Measurements from ENCODE around the gene GRB2.

Gene GRB2

GRCh38 chr17:75417054-75417580 lies 11.6 kb upstream of the GRB2 start:
- WGBS, 2 donors (ENCODE audit: extremely low coverage in 2 of 2, insufficient read length in 2 of 2, insufficient replicate concordance in 1 of 2) = no CpG with 5 or more reads among the region's 9 CpGs
- H2AFZ ChIP-seq (ENCODE audit: low read length) = no peak overlapping the region
- H3K9ac ChIP-seq (ENCODE audit: low read depth, low read length, poor library complexity) = no peak overlapping the region
- H2BK5ac ChIP-seq (ENCODE audit: low read length) = no peak overlapping the region
- H3K4ac ChIP-seq (ENCODE audit: low read length) = no peak overlapping the region
- H3K36me3 ChIP-seq (replicated peaks in 1 of 2; ENCODE audit: control insufficient read depth in 2 of 2, insufficient read depth in 2 of 2, low read length in 2 of 2) = no peaks in the 10 kb centered on the region
- no peak overlapping the region for H2BK120ac ChIP-seq (ENCODE audit: low read depth, low read length)
- H3K23ac ChIP-seq (ENCODE audit: low read depth, low read length, poor library complexity) = no peak overlapping the region
- H2BK12ac ChIP-seq (ENCODE audit: low read length) = no peak overlapping the region
- no peaks in the 10 kb centered on the region for H3K9me3 ChIP-seq (replicated peaks in 1 of 2; ENCODE audit: control insufficient read depth in 2 of 2, insufficient read depth in 1 of 2, low read depth in 1 of 2, low read length in 2 of 2)
- H2AK5ac ChIP-seq (ENCODE audit: low read depth, low read length) = no peak overlapping the region
- no peak overlapping the region for H3K27ac ChIP-seq (replicated peaks; ENCODE audit: low read length)
- H3K14ac ChIP-seq (ENCODE audit: low read length) = no peak overlapping the region
- peaks cover 0 to 2% of the 10 kb centered on the region in 2 donors for H3K4me1 ChIP-seq (ENCODE audit: control insufficient read depth in 2 of 2, insufficient read depth in 1 of 2, low read depth in 1 of 2, low read length in 2 of 2)
- H3K18ac ChIP-seq (ENCODE audit: low read length) = no peak overlapping the region
- H3K4me3 ChIP-seq (ENCODE audit: low read length in 2 of 2) = no peak overlapping the region
- H4K91ac ChIP-seq (ENCODE audit: low read depth, low read length, poor library complexity) = no peak overlapping the region
- H3K79me1 ChIP-seq (ENCODE audit: low read depth, low read length) = no peaks in the 10 kb centered on the region
- no peak overlapping the region for H4K8ac ChIP-seq (ENCODE audit: low read depth, low read length)
- H3K4me2 ChIP-seq (ENCODE audit: insufficient read depth, low read length, poor library complexity, severe bottlenecking) = no peak overlapping the region
- peaks cover 0 to 5% (median 0%) of the 10 kb centered on the region in 3 experiments for H3K27me3 ChIP-seq (ENCODE audit: control insufficient read depth in 3 of 3, insufficient read depth in 3 of 3, low read depth in 1 of 3, low read length in 3 of 3)
- DNase-seq (ENCODE audit: low spot score) = no peak
- H2BK15ac ChIP-seq (ENCODE audit: low read length) = no peak overlapping the region

DNA sequence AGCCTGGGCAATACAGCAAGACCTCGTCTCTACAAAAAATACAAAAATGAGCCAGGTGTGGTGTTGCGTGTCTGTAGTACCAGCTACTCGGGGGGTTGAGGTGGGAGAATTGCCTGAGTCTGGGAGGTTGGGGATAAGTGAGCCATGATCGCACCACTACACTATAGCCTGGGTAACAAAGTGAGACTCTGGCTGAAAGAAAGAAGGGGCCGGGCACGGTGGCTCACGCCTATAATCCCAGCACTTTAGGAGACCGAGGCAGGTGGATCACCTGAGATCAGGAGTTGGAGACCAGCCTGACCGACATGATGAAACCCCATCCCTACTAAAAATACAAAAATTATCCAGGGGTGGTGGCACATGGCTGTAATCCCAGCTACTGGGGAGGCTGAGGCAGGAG lies 10.5 kb upstream of the GRB2 start:
- Histone ChIP-seq H4K91ac (ENCODE audit: low read depth, low read length, poor library complexity) (no peak overlapping the region), H3K18ac (ENCODE audit: low read length) (no peak overlapping the region), H2AK5ac (ENCODE audit: low read depth, low read length) (no peak overlapping the region), H3K4ac (ENCODE audit: low read length) (no peak overlapping the region), H3K9me3 (replicated peaks in 1 of 2; ENCODE audit: control insufficient read depth in 2 of 2, insufficient read depth in 1 of 2, low read depth in 1 of 2, low read length in 2 of 2) (no peaks in the 10 kb centered on the region), H2BK120ac (ENCODE audit: low read depth, low read length) (no peak overlapping the region), H3K4me2 (ENCODE audit: insufficient read depth, low read length, poor library complexity, severe bottlenecking) (no peak overlapping the region), H3K27me3 (ENCODE audit: control insufficient read depth in 3 of 3, insufficient read depth in 3 of 3, low read depth in 1 of 3, low read length in 3 of 3) (peaks cover 0 to 5% (median 0%) of the 10 kb centered on the region in 3 experiments), H2BK12ac (ENCODE audit: low read length) (no peak overlapping the region), H4K8ac (ENCODE audit: low read depth, low read length) (no peak overlapping the region), H3K4me3 (ENCODE audit: low read length in 2 of 2) (no peak overlapping the region), H2BK15ac (ENCODE audit: low read length) (no peak overlapping the region), H3K36me3 (replicated peaks in 1 of 2; ENCODE audit: control insufficient read depth in 2 of 2, insufficient read depth in 2 of 2, low read length in 2 of 2) (no peaks in the 10 kb centered on the region), H3K23ac (ENCODE audit: low read depth, low read length, poor library complexity) (no peak overlapping the region), H3K79me1 (ENCODE audit: low read depth, low read length) (no peaks in the 10 kb centered on the region), H3K9ac (ENCODE audit: low read depth, low read length, poor library complexity) (no peak overlapping the region), H3K4me1 (ENCODE audit: control insufficient read depth in 2 of 2, insufficient read depth in 1 of 2, low read depth in 1 of 2, low read length in 2 of 2) (peaks cover 0 to 2% of the 10 kb centered on the region in 2 donors), H2AFZ (ENCODE audit: low read length) (no peak overlapping the region), H3K14ac (ENCODE audit: low read length) (no peak overlapping the region), H2BK5ac (ENCODE audit: low read length) (no peak overlapping the region), H3K27ac (replicated peaks; ENCODE audit: low read length) (no peak overlapping the region)
- no CpG with 5 or more reads among the region's 9 CpGs for WGBS, 2 donors (ENCODE audit: extremely low coverage in 2 of 2, insufficient read length in 2 of 2, insufficient replicate concordance in 1 of 2)
- DNase-seq (ENCODE audit: low spot score) = no peak

DNA sequence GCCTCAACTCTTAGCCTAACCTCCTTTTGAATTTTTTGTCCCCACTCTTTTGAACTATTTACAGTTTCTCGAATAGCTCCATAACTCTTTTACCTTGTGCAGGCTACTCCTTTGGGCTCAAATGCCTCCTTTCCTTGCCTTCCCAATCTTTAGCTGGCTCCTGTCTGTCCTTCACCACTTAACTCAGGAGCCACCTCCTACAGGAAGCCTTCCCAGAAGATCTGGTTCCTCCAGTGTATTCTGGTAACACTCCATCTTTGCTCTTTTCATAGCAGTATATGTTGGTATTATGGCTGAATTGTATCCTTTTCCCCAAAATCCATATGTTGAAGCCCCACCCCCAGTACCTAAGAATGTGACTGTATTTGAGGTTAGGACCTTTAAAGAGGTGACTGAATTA lies 9.0 kb upstream of the GRB2 start:
- Histone ChIP-seq H3K23ac (ENCODE audit: low read depth, low read length, poor library complexity) (no peak overlapping the region), H3K4me2 (ENCODE audit: insufficient read depth, low read length, poor library complexity, severe bottlenecking) (no peak overlapping the region), H2AK5ac (ENCODE audit: low read depth, low read length) (no peak overlapping the region), H3K14ac (ENCODE audit: low read length) (no peak overlapping the region), H3K79me1 (ENCODE audit: low read depth, low read length) (no peaks in the 10 kb centered on the region), H4K8ac (ENCODE audit: low read depth, low read length) (no peak overlapping the region), H4K91ac (ENCODE audit: low read depth, low read length, poor library complexity) (no peak overlapping the region), H2AFZ (ENCODE audit: low read length) (no peak overlapping the region), H2BK120ac (ENCODE audit: low read depth, low read length) (no peak overlapping the region), H2BK12ac (ENCODE audit: low read length) (no peak overlapping the region), H3K4ac (ENCODE audit: low read length) (no peak overlapping the region), H3K27me3 (ENCODE audit: control insufficient read depth in 3 of 3, insufficient read depth in 3 of 3, low read depth in 1 of 3, low read length in 3 of 3) (peaks cover 0 to 5% (median 0%) of the 10 kb centered on the region in 3 experiments), H2BK15ac (ENCODE audit: low read length) (no peak overlapping the region), H3K36me3 (replicated peaks in 1 of 2; ENCODE audit: control insufficient read depth in 2 of 2, insufficient read depth in 2 of 2, low read length in 2 of 2) (no peaks in the 10 kb centered on the region), H2BK5ac (ENCODE audit: low read length) (no peak overlapping the region), H3K18ac (ENCODE audit: low read length) (no peak overlapping the region), H3K9ac (ENCODE audit: low read depth, low read length, poor library complexity) (no peak overlapping the region), H3K4me1 (ENCODE audit: control insufficient read depth in 2 of 2, insufficient read depth in 1 of 2, low read depth in 1 of 2, low read length in 2 of 2) (peaks cover 0 to 2% of the 10 kb centered on the region in 2 donors), H3K9me3 (replicated peaks in 1 of 2; ENCODE audit: control insufficient read depth in 2 of 2, insufficient read depth in 1 of 2, low read depth in 1 of 2, low read length in 2 of 2) (no peaks in the 10 kb centered on the region), H3K4me3 (ENCODE audit: low read length in 2 of 2) (no peak overlapping the region), H3K27ac (replicated peaks; ENCODE audit: low read length) (no peak overlapping the region)
- no CpG with 5 or more reads among the region's 1 CpG for WGBS, 2 donors (ENCODE audit: extremely low coverage in 2 of 2, insufficient read length in 2 of 2, insufficient replicate concordance in 1 of 2)
- DNase-seq (ENCODE audit: low spot score) = no peak

GRCh38 chr17:75412455-75413317 lies 7.2 kb upstream of the GRB2 start:
- H3K9me3 ChIP-seq (replicated peaks in 1 of 2; ENCODE audit: control insufficient read depth in 2 of 2, insufficient read depth in 1 of 2, low read depth in 1 of 2, low read length in 2 of 2) = no peaks in the 10 kb centered on the region
- H2AFZ ChIP-seq (ENCODE audit: low read length) = peak overlapping the region; percentile 76
- H3K4ac ChIP-seq (ENCODE audit: low read length) = no peak overlapping the region
- H4K91ac ChIP-seq (ENCODE audit: low read depth, low read length, poor library complexity) = no peak overlapping the region
- H3K27ac ChIP-seq (replicated peaks; ENCODE audit: low read length) = no peak overlapping the region
- DNase-seq (ENCODE audit: low spot score) = peak; percentile 86
- H3K4me3 ChIP-seq (ENCODE audit: low read length in 2 of 2) = no peak overlapping the region
- peaks cover 0 to 2% of the 10 kb centered on the region in 2 donors for H3K4me1 ChIP-seq (ENCODE audit: control insufficient read depth in 2 of 2, insufficient read depth in 1 of 2, low read depth in 1 of 2, low read length in 2 of 2)
- H2BK15ac ChIP-seq (ENCODE audit: low read length) = no peak overlapping the region
- no peak overlapping the region for H2BK12ac ChIP-seq (ENCODE audit: low read length)
- no peak overlapping the region for H3K9ac ChIP-seq (ENCODE audit: low read depth, low read length, poor library complexity)
- H2BK5ac ChIP-seq (ENCODE audit: low read length) = no peak overlapping the region
- no CpG with 5 or more reads among the region's 8 CpGs for WGBS, 2 donors (ENCODE audit: extremely low coverage in 2 of 2, insufficient read length in 2 of 2, insufficient replicate concordance in 1 of 2)
- H2BK120ac ChIP-seq (ENCODE audit: low read depth, low read length) = no peak overlapping the region
- peaks cover 0 to 5% (median 0%) of the 10 kb centered on the region in 3 experiments for H3K27me3 ChIP-seq (ENCODE audit: control insufficient read depth in 3 of 3, insufficient read depth in 3 of 3, low read depth in 1 of 3, low read length in 3 of 3)
- H4K8ac ChIP-seq (ENCODE audit: low read depth, low read length) = no peak overlapping the region
- no peak overlapping the region for H3K4me2 ChIP-seq (ENCODE audit: insufficient read depth, low read length, poor library complexity, severe bottlenecking)
- H3K14ac ChIP-seq (ENCODE audit: low read length) = no peak overlapping the region
- H3K18ac ChIP-seq (ENCODE audit: low read length) = no peak overlapping the region
- H3K79me1 ChIP-seq (ENCODE audit: low read depth, low read length) = no peaks in the 10 kb centered on the region
- H3K36me3 ChIP-seq (replicated peaks in 1 of 2; ENCODE audit: control insufficient read depth in 2 of 2, insufficient read depth in 2 of 2, low read length in 2 of 2) = no peaks in the 10 kb centered on the region
- H3K23ac ChIP-seq (ENCODE audit: low read depth, low read length, poor library complexity) = no peak overlapping the region
- H2AK5ac ChIP-seq (ENCODE audit: low read depth, low read length) = no peak overlapping the region

Data from neuronal stem cell (in vitro differentiated cells).